K562 treated with DMSO at 1 percent for 24 hours (cell line): ENCODE measurements around the gene NPFFR2. TPM values are rescaled to one million over a fixed set of nuclear protein-coding genes. Genes with fewer than 3 reads are reported as not detected.

Source experiments
- total RNA-seq: library from RNA; unstranded; fragments of 300-600 nt; gene quantifications from 2 replicates; pipeline ENCODE4 v1.2.3, GENCODE V29; 2022; ENCODE audit warnings: low read depth; ENCODE audit not compliant: insufficient read depth

Gene NPFFR2
- total RNA-seq: 2.4 and 3.2 TPM in 2 replicates

GRCh38 chr4:72031868-72032608 is at the start of gene NPFFR2:
Gene NPFFR2, plus strand, starts transcription at chr4:72032000. Its CDS starts 96,592 bp downstream, at chr4:72128592.

Other genes with a start within 250 kb of the NPFFR2 start
- not detected in 2 replicates for gene GC, start 247.9 kb upstream of the NPFFR2 start, total RNA-seq